Trophoblast cell (in vitro differentiated cells and primary cell): ENCODE measurements around the gene TEAD4.

Experiments used
- DNase-seq, 2 donors: peaks; one replicate each; pipeline ENCODE4 v3.0.0-alpha.2; 2016
- H2AFZ ChIP-seq: 2 replicates; pipeline ENCODE4 v1.6.1; 2013; ENCODE audit warnings: low read length, moderate library complexity, mild to moderate bottlenecking; ENCODE audit not compliant: insufficient read depth, poor library complexity
- H2AK5ac ChIP-seq: 2 replicates; pipeline ENCODE4 v1.6.1; 2013; ENCODE audit warnings: mild to moderate bottlenecking, low read length
- H2BK120ac ChIP-seq: 2 replicates; pipeline ENCODE4 v1.6.1; 2013; ENCODE audit warnings: low read length, mild to moderate bottlenecking, moderate library complexity; ENCODE audit not compliant: insufficient read depth, poor library complexity
- H2BK12ac ChIP-seq: 2 replicates; pipeline ENCODE4 v1.6.1; 2013; ENCODE audit warnings: mild to moderate bottlenecking, low read length, moderate library complexity
- H2BK5ac ChIP-seq: 2 replicates; pipeline ENCODE4 v1.6.1; 2013; ENCODE audit warnings: low read length, low read depth, moderate library complexity, mild to moderate bottlenecking; ENCODE audit not compliant: poor library complexity
- H3K14ac ChIP-seq: 2 replicates; pipeline ENCODE4 v1.6.1; 2013; ENCODE audit warnings: mild to moderate bottlenecking, low read length
- H3K18ac ChIP-seq: 2 replicates; pipeline ENCODE4 v1.6.1; 2013; ENCODE audit warnings: mild to moderate bottlenecking, low read length
- H3K23ac ChIP-seq: 2 replicates; pipeline ENCODE4 v1.6.1; 2013; ENCODE audit warnings: low read length
- H3K27ac ChIP-seq: 2 replicates; pipeline ENCODE4 v1.5.1; 2013; ENCODE audit warnings: low read depth, mild to moderate bottlenecking, inconsistent platforms, low read length, moderate library complexity
- H3K27me3 ChIP-seq: 2 replicates; pipeline ENCODE4 v1.6.1; 2013; ENCODE audit warnings: inconsistent platforms, mild to moderate bottlenecking, low read length, moderate library complexity; ENCODE audit not compliant: insufficient read depth
- H3K36me3 ChIP-seq, 2 experiments: 1 replicate in 1 of 2; 2 replicates in 1 of 2; pipeline ENCODE4 v1.6.1; 2013; ENCODE audit warnings: low read length in 2 of 2, mild to moderate bottlenecking in 2 of 2, moderate library complexity in 1 of 2; ENCODE audit not compliant: insufficient read depth in 2 of 2, control insufficient read depth in 1 of 2
- H3K4ac ChIP-seq: 2 replicates; pipeline ENCODE4 v1.6.1; 2013; ENCODE audit warnings: low read depth, mild to moderate bottlenecking, low read length, moderate library complexity
- H3K4me1 ChIP-seq, 2 experiments: 1 replicate in 1 of 2; 2 replicates in 1 of 2; pipeline ENCODE4 v1.6.1; 2013; ENCODE audit warnings: low read length in 2 of 2, mild to moderate bottlenecking in 2 of 2, moderate library complexity in 1 of 2; ENCODE audit not compliant: insufficient read depth in 2 of 2, control insufficient read depth in 1 of 2
- H3K4me2 ChIP-seq: 2 replicates; pipeline ENCODE4 v1.6.1; 2013; ENCODE audit warnings: inconsistent platforms, mild to moderate bottlenecking, low read length, moderate library complexity
- H3K4me3 ChIP-seq: 2 replicates; pipeline ENCODE4 v1.5.1; 2013; ENCODE audit warnings: mild to moderate bottlenecking, low read depth, low read length, inconsistent platforms
- H3K79me1 ChIP-seq: one replicate; pipeline ENCODE4 v1.6.1; 2013; ENCODE audit warnings: low read length
- H3K79me2 ChIP-seq: 2 replicates; pipeline ENCODE4 v1.6.1; 2013; ENCODE audit warnings: low read length, mild to moderate bottlenecking; ENCODE audit not compliant: control insufficient read depth, insufficient read depth, poor library complexity
- H3K9ac ChIP-seq: 2 replicates; pipeline ENCODE4 v1.6.1; 2013; ENCODE audit warnings: mild to moderate bottlenecking, low read length
- H3K9me3 ChIP-seq: 2 replicates; pipeline ENCODE4 v1.6.1; 2013; ENCODE audit warnings: low read depth, mild to moderate bottlenecking, control low read depth, inconsistent platforms, low read length; ENCODE audit not compliant: insufficient read depth
- H4K12ac ChIP-seq: 2 replicates; pipeline ENCODE4 v1.6.1; 2013; ENCODE audit warnings: low read depth, mild to moderate bottlenecking, low read length, moderate library complexity
- H4K8ac ChIP-seq: 2 replicates; pipeline ENCODE4 v1.6.1; 2013; ENCODE audit warnings: low read depth, mild to moderate bottlenecking, low read length, moderate library complexity
- H4K91ac ChIP-seq: one replicate; pipeline ENCODE4 v1.6.1; 2013; ENCODE audit warnings: low read depth, mild to moderate bottlenecking, low read length, moderate library complexity
- WGBS: extraction: QIAGEN DNeasy Blood & Tissue Kit; methylation state at CpG from one replicate; pipeline ENCODE4 v1.1.7; 2013; ENCODE audit warnings: missing lambda C conversion rate; ENCODE audit not compliant: insufficient read length, insufficient coverage; ENCODE audit errors: extremely low coverage; 5-methylcytosine and 5-hydroxymethylcytosine counted together

The TEAD4 gene

GRCh38 chr12:2939191-2939590, 20.0 kb upstream of the TEAD4 start:
- no peak overlapping the region for H3K4ac ChIP-seq
- no peak overlapping the region for H2BK120ac ChIP-seq
- no peaks in the 10 kb centered on the region for H3K79me1 ChIP-seq
- H2AFZ ChIP-seq, result no peak overlapping the region
- peaks cover 0 to 3% of the 10 kb centered on the region in 2 experiments for H3K4me1 ChIP-seq
- H3K4me3 ChIP-seq, result no peak overlapping the region
- no peak overlapping the region for H3K9ac ChIP-seq
- peaks cover 24 to 27% of the 10 kb centered on the region in 2 experiments for H3K36me3 ChIP-seq
- no peaks in the 10 kb centered on the region for H3K79me2 ChIP-seq
- no peak overlapping the region for H4K91ac ChIP-seq
- no peak overlapping the region for H3K27ac ChIP-seq
- WGBS, result no CpG with 5 or more reads among the region's 5 CpGs
- no peak overlapping the region for H3K4me2 ChIP-seq
- no peak overlapping the region for H3K14ac ChIP-seq
- H3K27me3 ChIP-seq, result no peaks in the 10 kb centered on the region
- no peak overlapping the region for H4K8ac ChIP-seq
- H2BK5ac ChIP-seq, result no peak overlapping the region
- H4K12ac ChIP-seq, result no peak overlapping the region
- H3K18ac ChIP-seq, result no peak overlapping the region
- no peak overlapping the region for H3K23ac ChIP-seq
- H3K9me3 ChIP-seq, result no peaks in the 10 kb centered on the region
- H2BK12ac ChIP-seq, result no peak overlapping the region
- DNase-seq, result no peak
- no peak overlapping the region for H2AK5ac ChIP-seq

DNA sequence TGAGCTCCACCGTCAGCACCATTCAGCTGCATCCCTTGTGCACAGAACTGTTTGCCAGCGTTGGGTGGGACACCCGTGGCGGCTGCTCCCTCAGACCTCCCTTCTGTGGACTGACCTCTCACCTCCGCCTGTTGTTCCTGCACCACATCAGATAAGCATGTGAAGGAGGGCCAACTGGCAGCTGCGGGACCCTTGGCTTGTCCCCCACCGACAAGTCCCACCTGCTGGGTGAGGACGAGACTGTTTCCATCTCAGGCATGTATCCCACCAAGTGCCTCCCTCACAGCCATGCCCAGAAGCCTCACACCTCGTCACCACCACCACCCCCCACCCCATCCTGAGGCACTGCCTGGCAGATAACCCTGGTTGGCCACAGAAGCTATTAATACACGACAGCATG, 18.6 kb upstream of the TEAD4 start:
- peaks cover 0 to 3% of the 10 kb centered on the region in 2 experiments for H3K4me1 ChIP-seq

DNA sequence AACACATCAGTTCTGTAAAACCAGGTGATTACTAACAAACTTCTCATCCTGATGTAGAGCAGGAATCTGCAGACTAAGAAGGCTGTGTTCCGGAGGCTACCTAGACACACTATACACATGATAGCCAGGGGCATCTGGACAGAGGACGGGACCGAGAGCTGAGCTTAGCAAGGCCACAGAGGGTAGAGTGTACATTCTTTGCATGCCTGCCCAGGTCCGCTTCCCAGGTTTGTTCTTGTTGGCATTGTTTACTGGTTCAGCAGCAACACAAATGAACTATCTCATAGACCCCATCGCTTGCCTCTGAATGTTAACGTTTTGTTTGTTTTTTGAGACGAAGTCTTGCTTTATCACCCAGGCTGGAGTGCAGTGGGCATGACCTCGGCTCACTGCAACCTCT, 17.7 kb upstream of the TEAD4 start:
- H3K4me3 ChIP-seq, result no peak overlapping the region
- no peak overlapping the region for H3K4me2 ChIP-seq
- H3K4ac ChIP-seq, result no peak overlapping the region
- DNase-seq, result no peak
- H2AK5ac ChIP-seq, result no peak overlapping the region
- no peak overlapping the region for H3K14ac ChIP-seq
- no peak overlapping the region for H2BK5ac ChIP-seq
- no peak overlapping the region for H2BK12ac ChIP-seq
- H3K9ac ChIP-seq, result no peak overlapping the region
- H3K79me1 ChIP-seq, result no peaks in the 10 kb centered on the region
- H3K27me3 ChIP-seq, result no peaks in the 10 kb centered on the region
- peaks cover 18 to 24% of the 10 kb centered on the region in 2 experiments for H3K36me3 ChIP-seq
- H3K23ac ChIP-seq, result no peak overlapping the region
- H3K9me3 ChIP-seq, result no peaks in the 10 kb centered on the region
- H2BK120ac ChIP-seq, result no peak overlapping the region
- H4K12ac ChIP-seq, result no peak overlapping the region
- H3K18ac ChIP-seq, result no peak overlapping the region
- no peak overlapping the region for H3K27ac ChIP-seq
- no peak overlapping the region for H4K8ac ChIP-seq
- no peak overlapping the region for H2AFZ ChIP-seq
- WGBS, result no CpG with 5 or more reads among the region's 8 CpGs
- no peak overlapping the region for H4K91ac ChIP-seq
- H3K4me1 ChIP-seq, result peaks cover 0 to 3% of the 10 kb centered on the region in 2 experiments
- H3K79me2 ChIP-seq, result no peaks in the 10 kb centered on the region

More for the DNA sequence above, 18.6 kb upstream of the TEAD4 start:
- no peak overlapping the region for H2AK5ac ChIP-seq
- H3K23ac ChIP-seq, result no peak overlapping the region
- H2BK120ac ChIP-seq, result no peak overlapping the region
- H3K79me2 ChIP-seq, result no peaks in the 10 kb centered on the region
- H3K14ac ChIP-seq, result no peak overlapping the region
- no peaks in the 10 kb centered on the region for H3K9me3 ChIP-seq
- H4K91ac ChIP-seq, result no peak overlapping the region
- no peak for DNase-seq
- H2BK5ac ChIP-seq, result no peak overlapping the region
- no peaks in the 10 kb centered on the region for H3K79me1 ChIP-seq
- WGBS, result no CpG with 5 or more reads among the region's 10 CpGs
- H3K36me3 ChIP-seq, result peaks cover 21 to 24% of the 10 kb centered on the region in 2 experiments
- H3K4me3 ChIP-seq, result no peak overlapping the region
- no peak overlapping the region for H2AFZ ChIP-seq
- no peak overlapping the region for H3K4me2 ChIP-seq
- H2BK12ac ChIP-seq, result no peak overlapping the region
- no peak overlapping the region for H4K8ac ChIP-seq
- no peak overlapping the region for H3K18ac ChIP-seq
- H3K27me3 ChIP-seq, result no peaks in the 10 kb centered on the region
- no peak overlapping the region for H4K12ac ChIP-seq
- H3K4ac ChIP-seq, result no peak overlapping the region
- no peak overlapping the region for H3K27ac ChIP-seq
- no peak overlapping the region for H3K9ac ChIP-seq

DNA sequence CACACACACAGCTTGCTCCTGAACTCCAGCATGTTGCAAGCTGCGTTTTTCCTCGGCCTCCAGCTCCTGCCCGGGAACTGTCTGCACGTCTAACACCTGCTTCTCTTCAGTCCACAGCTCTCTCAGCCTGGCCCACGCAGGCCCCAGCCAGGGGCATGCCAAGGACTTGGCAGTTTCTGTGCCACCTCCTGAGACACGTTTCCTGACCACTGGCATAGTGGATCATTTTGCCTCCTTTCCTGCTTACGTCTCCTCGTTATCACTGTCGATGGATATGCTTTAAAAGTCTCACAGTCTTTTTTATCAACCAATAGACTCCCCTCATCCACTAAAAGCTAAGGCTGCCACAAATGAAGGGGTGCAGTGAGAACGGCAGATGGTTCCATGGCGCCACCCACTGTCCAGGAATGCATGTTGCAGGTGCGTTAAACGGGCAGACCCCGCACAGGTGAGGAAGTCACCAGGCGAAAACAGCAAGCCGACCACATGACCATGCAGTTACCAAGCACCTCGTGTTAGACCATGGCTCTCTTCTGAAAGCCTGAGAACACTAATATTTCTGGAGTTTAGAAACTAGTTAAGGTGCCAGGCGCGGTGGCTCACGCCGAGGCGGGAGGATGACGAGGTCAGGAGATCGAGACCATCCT, 14.7 kb upstream of the TEAD4 start:
- H4K91ac ChIP-seq, result no peak overlapping the region
- H2BK120ac ChIP-seq, result no peak overlapping the region
- no peak overlapping the region for H4K12ac ChIP-seq
- no peak overlapping the region for H3K14ac ChIP-seq
- peaks cover 10 to 12% of the 10 kb centered on the region in 2 experiments for H3K36me3 ChIP-seq
- no peaks in the 10 kb centered on the region for H3K79me2 ChIP-seq
- no peak overlapping the region for H3K23ac ChIP-seq
- WGBS, result no CpG with 5 or more reads among the region's 24 CpGs
- H3K4me1 ChIP-seq, result peaks cover 0 to 3% of the 10 kb centered on the region in 2 experiments
- no peak overlapping the region for H3K18ac ChIP-seq
- H2BK5ac ChIP-seq, result no peak overlapping the region
- no peak overlapping the region for H2AK5ac ChIP-seq
- no peak overlapping the region for H2AFZ ChIP-seq
- no peak overlapping the region for H3K4me2 ChIP-seq
- H3K9ac ChIP-seq, result no peak overlapping the region
- H3K4me3 ChIP-seq, result no peak overlapping the region
- peak in 1 of 2 donors; percentile 31 for DNase-seq
- H3K9me3 ChIP-seq, result no peaks in the 10 kb centered on the region
- no peak overlapping the region for H3K27ac ChIP-seq
- no peak overlapping the region for H2BK12ac ChIP-seq
- no peak overlapping the region for H3K4ac ChIP-seq
- no peak overlapping the region for H4K8ac ChIP-seq
- no peaks in the 10 kb centered on the region for H3K79me1 ChIP-seq
- H3K27me3 ChIP-seq, result no peaks in the 10 kb centered on the region
